Measurements from ENCODE around the gene ASB10. TPM values are rescaled to one million over a fixed set of nuclear protein-coding genes. Genes with fewer than 3 reads are reported as not detected.

The ASB10 gene
- total RNA-seq, 2 experiments from 2014 or later: not detected

DNA sequence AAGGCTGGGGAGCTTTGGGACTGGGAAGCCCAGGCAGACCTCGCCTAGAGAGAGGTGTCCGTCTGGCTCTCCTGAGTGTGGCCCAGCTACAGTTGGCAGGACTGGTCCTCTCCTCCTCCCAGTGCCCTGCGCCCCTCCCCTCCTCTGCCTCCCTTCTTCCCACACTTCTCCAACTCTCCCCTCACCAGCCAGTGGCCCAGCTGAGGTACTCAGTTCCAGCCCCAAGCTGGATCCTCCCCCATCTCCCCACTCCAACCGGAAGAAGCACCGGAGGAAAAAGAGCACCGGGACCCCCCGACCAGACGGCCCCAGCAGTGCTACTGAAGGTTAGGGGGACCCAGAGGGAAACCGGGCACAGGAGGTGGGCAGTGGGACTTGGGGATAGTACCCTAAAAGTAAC is 47.3 kb downstream of the ASB10 start:
- CTCF ChIA-PET: interaction anchor here (1.1 to 1.8 kb wide), 2 partner anchors 16 to 28 kb away, joined by 3 to 7 read pairs; partner anchors contain the start of gene GBX1
- H3K27me3 Mint-ChIP-seq: no peaks in the 10 kb centered on the region
- H3K27ac Mint-ChIP-seq: no peak overlapping the region
- POLR2A ChIA-PET: no interaction called here
- no peaks in the 10 kb centered on the region for H3K9me3 Mint-ChIP-seq
- H3K36me3 Mint-ChIP-seq (ENCODE audit: low read depth): no peaks in the 10 kb centered on the region
- no peaks in the 10 kb centered on the region for H3K4me1 Mint-ChIP-seq
- DNase-seq: no peak
- H3K4me3 Mint-ChIP-seq: no peak overlapping the region

DNA sequence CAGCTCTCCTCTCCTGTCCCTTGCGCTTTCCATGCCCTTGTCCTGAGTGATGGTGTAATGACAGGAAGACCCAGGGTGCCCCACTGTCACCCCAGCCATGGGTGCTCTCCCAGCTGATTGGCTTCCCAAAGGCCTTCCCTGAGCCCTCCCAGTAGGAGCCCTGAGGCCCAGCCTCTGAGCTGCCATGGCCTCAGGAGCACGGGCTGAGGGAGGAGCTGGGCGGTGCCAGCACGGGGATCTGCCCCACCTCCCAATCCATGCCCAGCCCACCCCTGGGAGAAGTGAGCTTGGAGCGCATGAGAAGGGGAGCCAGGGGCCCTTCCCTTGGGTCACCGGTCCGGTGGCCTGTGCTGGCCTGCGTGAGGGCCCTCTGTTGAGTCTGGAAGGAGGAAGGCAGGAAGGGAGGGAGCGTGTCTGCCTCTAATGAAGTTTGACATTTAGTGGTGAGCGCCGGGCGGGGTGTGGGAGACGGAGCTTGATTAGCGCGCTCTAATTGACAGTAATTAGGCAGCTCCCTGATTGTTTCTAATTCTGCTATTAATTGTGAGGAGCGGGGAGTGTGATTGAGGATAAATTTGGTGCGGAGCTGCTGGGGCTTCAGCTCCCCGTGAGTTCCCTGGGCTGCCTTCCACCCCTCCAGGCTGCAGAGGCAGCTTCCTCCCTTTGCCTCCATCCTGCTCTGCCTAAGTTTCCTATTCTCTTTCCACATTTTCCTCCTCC is 47.8 kb downstream of the ASB10 start:
- H3K27me3 Mint-ChIP-seq: no peaks in the 10 kb centered on the region
- ChIA-PET POLR2A (no interaction called here), CTCF (interaction anchor here (1.1 to 1.8 kb wide), 2 partner anchors 15 to 29 kb away, joined by 3 to 7 read pairs; partner anchors contain the start of gene GBX1)
- no peaks in the 10 kb centered on the region for H3K9me3 Mint-ChIP-seq
- H3K27ac Mint-ChIP-seq: no peak overlapping the region
- no peak overlapping the region for H3K4me3 Mint-ChIP-seq
- DNase-seq: no peak
- no peaks in the 10 kb centered on the region for H3K4me1 Mint-ChIP-seq
- no peaks in the 10 kb centered on the region for H3K36me3 Mint-ChIP-seq (ENCODE audit: low read depth)

- Mint-ChIP-seq H3K36me3 (ENCODE audit: low read depth) (no peaks in the 10 kb centered on the region), H3K4me3 (no peak overlapping the region), H3K9me3 (no peaks in the 10 kb centered on the region), H3K4me1 (no peaks in the 10 kb centered on the region), H3K27ac (no peak overlapping the region), H3K27me3 (no peaks in the 10 kb centered on the region)
- no peak for DNase-seq
- ChIA-PET CTCF (no interaction called here), POLR2A (no interaction called here)
Observed at GRCh38 chr7:151138153-151138851, 48.7 kb downstream of the ASB10 start.

DNA sequence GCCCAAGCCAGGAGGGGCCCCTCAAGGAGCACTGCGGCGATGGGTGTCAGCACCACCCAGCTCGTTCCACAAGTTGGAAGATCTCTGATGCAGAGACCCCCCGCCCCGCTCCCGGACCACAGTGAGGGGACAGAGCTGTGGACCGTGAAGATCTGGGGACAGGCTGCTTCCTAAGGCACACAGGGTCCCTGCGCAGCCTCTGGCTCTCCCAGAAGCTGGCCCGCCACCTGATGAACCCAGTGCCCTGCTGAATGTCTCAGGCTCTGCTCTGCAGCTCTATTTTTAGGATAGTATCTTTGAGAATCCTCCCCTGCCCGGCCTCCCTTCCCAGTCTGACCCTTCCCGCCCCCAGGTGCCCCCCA is 49.3 kb downstream of the ASB10 start:
- no peaks in the 10 kb centered on the region for H3K4me1 Mint-ChIP-seq
- CTCF ChIA-PET: interaction anchor here (0.9 kb wide), 1 partner anchor 14 kb away, joined by 4 read pairs; no protein-coding TSS in a partner anchor
- no peaks in the 10 kb centered on the region for H3K27me3 Mint-ChIP-seq
- no peak for DNase-seq
- POLR2A ChIA-PET: no interaction called here
- no peak overlapping the region for H3K27ac Mint-ChIP-seq
- H3K4me3 Mint-ChIP-seq: no peak overlapping the region
- no peaks in the 10 kb centered on the region for H3K9me3 Mint-ChIP-seq
- no peaks in the 10 kb centered on the region for H3K36me3 Mint-ChIP-seq (ENCODE audit: low read depth)

GRCh38 chr7:151137076-151137675 is 49.9 kb downstream of the ASB10 start:
- no peaks in the 10 kb centered on the region for H3K9me3 Mint-ChIP-seq
- no peaks in the 10 kb centered on the region for H3K27me3 Mint-ChIP-seq
- no peaks in the 10 kb centered on the region for H3K4me1 Mint-ChIP-seq
- no peak for DNase-seq
- ChIA-PET POLR2A (no interaction called here), CTCF (interaction anchor here (0.9 kb wide), 1 partner anchor 14 kb away, joined by 4 read pairs; no protein-coding TSS in a partner anchor)
- H3K36me3 Mint-ChIP-seq (ENCODE audit: low read depth): no peaks in the 10 kb centered on the region
- H3K4me3 Mint-ChIP-seq: no peak overlapping the region
- H3K27ac Mint-ChIP-seq: no peak overlapping the region

- ChIA-PET POLR2A (no interaction called here), CTCF (interaction anchor here (0.6 to 1.5 kb wide), 2 partner anchors 12 to 142 kb away, joined by 4 read pairs; no protein-coding TSS in a partner anchor)
- H3K27ac Mint-ChIP-seq: no peak overlapping the region
- H3K4me3 Mint-ChIP-seq: no peak overlapping the region
- no peak for DNase-seq
- no peaks in the 10 kb centered on the region for H3K9me3 Mint-ChIP-seq
- H3K4me1 Mint-ChIP-seq: no peaks in the 10 kb centered on the region
- H3K36me3 Mint-ChIP-seq (ENCODE audit: low read depth): no peaks in the 10 kb centered on the region
- H3K27me3 Mint-ChIP-seq: no peaks in the 10 kb centered on the region
Observed at GRCh38 chr7:151135866-151136843, 50.9 kb downstream of the ASB10 start.

DNA sequence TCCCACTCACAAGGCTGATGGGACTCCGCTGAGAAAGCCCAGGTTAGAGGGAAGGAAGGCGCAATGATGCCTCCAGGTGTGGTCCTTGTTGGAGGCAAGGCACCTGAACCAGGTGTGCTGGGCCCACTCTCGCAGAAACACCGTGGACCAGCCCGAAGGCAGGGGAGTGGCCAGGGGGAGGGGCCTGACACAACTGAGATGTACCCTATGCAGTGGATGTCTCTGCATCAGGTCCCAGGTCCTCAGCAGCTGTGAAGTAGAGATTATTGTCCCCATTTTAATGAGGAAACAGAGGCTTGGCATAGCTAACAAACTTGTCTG is 51.6 kb downstream of the ASB10 start:
- ChIA-PET CTCF (interaction anchor here (0.6 to 1.5 kb wide), 2 partner anchors 12 to 142 kb away, joined by 4 read pairs; no protein-coding TSS in a partner anchor), POLR2A (no interaction called here)
- DNase-seq: no peak
- H3K9me3 Mint-ChIP-seq: no peaks in the 10 kb centered on the region
- no peak overlapping the region for H3K27ac Mint-ChIP-seq
- H3K36me3 Mint-ChIP-seq (ENCODE audit: low read depth): no peaks in the 10 kb centered on the region
- no peak overlapping the region for H3K4me3 Mint-ChIP-seq
- H3K27me3 Mint-ChIP-seq: no peaks in the 10 kb centered on the region
- no peaks in the 10 kb centered on the region for H3K4me1 Mint-ChIP-seq

GRCh38 chr7:151134743-151135524 is 52.1 kb downstream of the ASB10 start:
- POLR2A ChIA-PET: no interaction called here

GRCh38 chr7:151133986-151134742 is 52.9 kb downstream of the ASB10 start:
- H3K36me3 Mint-ChIP-seq (ENCODE audit: low read depth): no peaks in the 10 kb centered on the region
- no peaks in the 10 kb centered on the region for H3K9me3 Mint-ChIP-seq
- H3K27ac Mint-ChIP-seq: no peak overlapping the region
- no peak overlapping the region for H3K4me3 Mint-ChIP-seq
- H3K4me1 Mint-ChIP-seq: peaks cover 5% of the 10 kb centered on the region
- POLR2A ChIA-PET: no interaction called here
- CTCF ChIA-PET: no interaction called here
- DNase-seq: no peak
- H3K27me3 Mint-ChIP-seq: no peaks in the 10 kb centered on the region

More at GRCh38 chr7:151134743-151135524, 52.1 kb downstream of the ASB10 start:
- DNase-seq: no peak
- peaks cover 4% of the 10 kb centered on the region for H3K4me1 Mint-ChIP-seq
- H3K36me3 Mint-ChIP-seq (ENCODE audit: low read depth): no peaks in the 10 kb centered on the region
- H3K27ac Mint-ChIP-seq: no peak overlapping the region
- no peaks in the 10 kb centered on the region for H3K9me3 Mint-ChIP-seq
- H3K27me3 Mint-ChIP-seq: no peaks in the 10 kb centered on the region
- H3K4me3 Mint-ChIP-seq: no peak overlapping the region
- CTCF ChIA-PET: interaction anchor here (0.6 to 1.5 kb wide), 2 partner anchors 11 to 143 kb away, joined by 4 read pairs; no protein-coding TSS in a partner anchor

- no peaks in the 10 kb centered on the region for H3K27me3 Mint-ChIP-seq
- DNase-seq: no peak
- no peaks in the 10 kb centered on the region for H3K9me3 Mint-ChIP-seq
- no peak overlapping the region for H3K4me3 Mint-ChIP-seq
- H3K36me3 Mint-ChIP-seq (ENCODE audit: low read depth): no peaks in the 10 kb centered on the region
- peaks cover 5% of the 10 kb centered on the region for H3K4me1 Mint-ChIP-seq
- ChIA-PET POLR2A (no interaction called here), CTCF (no interaction called here)
- H3K27ac Mint-ChIP-seq: no peak overlapping the region
Observed at GRCh38 chr7:151133266-151133985, 53.6 kb downstream of the ASB10 start.

Data from activated CD4-positive, alpha-beta T cell treated with anti-CD3 and anti-CD28 coated beads, Interleukin-2, amount 10 ng/mL, durations not matched to agents 7 days and 5 days (primary cell).